ENCODE measurements around the gene OR2B2. TPM values are rescaled to one million over a fixed set of nuclear protein-coding genes. Genes with fewer than 3 reads are reported as not detected.
A peak's percentile ranks its signal among the peaks of the same experiment; 100 is the strongest.

Gene OR2B2
- total RNA-seq, 1 donor from 2014 or later = not detected

DNA sequence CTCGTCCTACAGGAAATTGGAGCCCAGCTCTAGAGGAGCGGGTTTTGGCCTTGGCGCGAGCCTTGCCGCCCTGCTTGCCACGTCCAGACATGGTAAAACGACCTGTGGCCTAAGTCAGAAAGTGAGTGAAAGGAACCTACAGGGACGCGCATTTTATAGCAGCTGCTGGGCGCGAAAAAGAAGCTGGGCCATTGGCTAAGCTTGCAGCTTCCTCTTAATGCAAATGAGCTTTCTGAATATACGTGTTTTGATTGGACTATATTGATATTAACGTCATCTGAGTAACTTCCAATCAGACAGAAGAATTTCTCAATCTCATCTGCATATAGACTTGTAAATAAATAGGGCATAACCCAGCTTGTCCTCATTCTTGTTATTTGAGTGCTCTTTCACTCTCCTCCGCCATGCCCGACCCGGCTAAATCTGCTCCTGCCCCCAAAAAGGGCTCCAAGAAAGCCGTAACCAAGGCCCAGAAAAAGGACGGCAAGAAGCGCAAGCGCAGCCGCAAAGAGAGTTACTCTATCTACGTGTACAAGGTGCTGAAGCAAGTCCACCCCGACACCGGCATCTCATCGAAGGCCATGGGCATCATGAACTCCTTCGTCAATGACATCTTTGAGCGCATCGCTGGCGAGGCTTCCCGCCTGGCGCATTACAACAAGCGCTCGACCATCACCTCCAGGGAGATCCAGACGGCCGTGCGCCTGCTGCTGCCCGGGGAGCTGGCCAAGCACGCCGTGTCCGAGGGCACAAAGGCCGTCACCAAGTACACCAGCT, 18.9 kb downstream of the OR2B2 start:
- peak; percentile 96 for DNase-seq

DNA sequence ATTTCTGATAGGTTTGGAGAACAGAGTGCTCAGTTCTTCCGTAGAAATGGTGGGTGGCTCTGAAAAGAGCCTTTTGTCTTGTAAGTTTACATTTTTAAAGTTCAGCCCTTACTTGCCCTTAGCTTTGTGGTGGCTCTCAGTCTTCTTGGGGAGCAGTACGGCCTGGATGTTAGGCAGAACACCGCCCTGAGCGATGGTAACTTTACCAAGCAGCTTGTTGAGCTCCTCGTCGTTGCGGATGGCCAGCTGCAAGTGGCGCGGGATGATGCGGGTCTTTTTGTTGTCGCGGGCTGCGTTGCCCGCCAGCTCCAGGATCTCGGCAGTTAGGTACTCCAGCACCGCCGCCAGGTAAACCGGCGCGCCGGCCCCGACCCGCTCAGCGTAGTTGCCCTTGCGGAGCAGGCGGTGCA, 19.5 kb downstream of the OR2B2 start:
- DNase-seq = peak; percentile 25

DNA sequence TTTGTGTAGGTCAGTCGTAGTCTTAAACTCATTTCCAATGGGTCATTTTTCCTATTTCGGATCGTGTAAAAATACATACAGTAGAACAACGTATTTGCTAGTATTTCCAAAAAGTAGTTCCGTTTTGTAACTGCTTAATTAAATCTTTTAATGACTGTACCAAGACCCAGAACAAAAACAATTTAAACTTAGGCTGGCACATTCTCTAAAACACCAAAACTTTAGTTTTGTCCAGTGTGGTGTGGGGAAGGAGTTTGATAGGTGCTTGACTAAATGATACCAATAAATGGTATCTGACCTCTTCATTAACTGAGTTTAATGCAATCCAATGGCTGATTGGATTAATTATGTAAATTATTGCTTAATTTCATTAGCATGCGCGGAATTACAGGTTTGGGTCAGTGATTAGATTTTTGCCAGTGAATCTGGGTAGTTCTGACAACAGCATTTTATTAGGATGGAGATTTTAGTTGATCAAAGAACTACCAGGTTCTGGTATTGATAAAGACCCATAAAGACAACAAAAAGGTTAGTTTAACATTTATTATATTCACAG, 20.8 kb downstream of the OR2B2 start:
- DNase-seq = no peak

DNA sequence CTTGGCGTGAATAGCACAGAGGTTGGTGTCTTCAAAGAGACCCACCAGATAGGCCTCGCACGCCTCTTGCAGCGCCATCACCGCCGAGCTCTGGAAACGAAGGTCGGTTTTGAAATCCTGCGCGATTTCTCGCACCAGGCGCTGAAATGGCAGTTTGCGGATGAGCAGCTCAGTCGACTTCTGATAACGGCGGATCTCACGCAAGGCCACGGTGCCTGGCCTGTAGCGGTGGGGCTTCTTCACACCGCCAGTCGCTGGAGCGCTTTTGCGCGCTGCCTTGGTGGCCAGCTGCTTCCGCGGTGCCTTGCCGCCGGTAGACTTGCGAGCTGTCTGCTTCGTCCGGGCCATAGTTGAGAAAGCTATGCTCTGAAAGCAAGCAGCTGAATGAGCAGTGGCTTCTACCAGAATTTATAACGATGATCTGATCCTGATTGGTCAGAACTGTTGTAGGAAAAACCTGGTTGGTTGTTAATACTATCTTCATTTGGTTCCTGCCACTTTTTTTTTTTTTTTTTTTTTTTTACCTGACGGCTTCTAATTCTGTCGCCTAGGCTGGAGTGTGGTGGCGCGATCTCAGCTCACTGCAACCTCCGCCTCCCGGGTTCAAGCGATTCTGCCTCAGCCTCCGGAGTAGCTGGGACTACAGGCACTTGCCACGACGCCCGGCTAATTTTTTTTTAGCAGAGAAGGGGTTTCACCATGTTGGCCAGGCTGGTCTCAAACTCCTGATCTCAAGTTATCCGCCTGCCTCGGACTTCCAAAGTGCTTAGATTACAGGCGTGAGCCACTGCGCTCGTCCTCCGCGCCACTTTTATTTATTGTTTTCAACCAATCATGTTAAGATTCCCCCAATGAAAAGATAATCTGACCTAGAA, 21.5 kb downstream of the OR2B2 start:
- peak; percentile 95 for DNase-seq

DNA sequence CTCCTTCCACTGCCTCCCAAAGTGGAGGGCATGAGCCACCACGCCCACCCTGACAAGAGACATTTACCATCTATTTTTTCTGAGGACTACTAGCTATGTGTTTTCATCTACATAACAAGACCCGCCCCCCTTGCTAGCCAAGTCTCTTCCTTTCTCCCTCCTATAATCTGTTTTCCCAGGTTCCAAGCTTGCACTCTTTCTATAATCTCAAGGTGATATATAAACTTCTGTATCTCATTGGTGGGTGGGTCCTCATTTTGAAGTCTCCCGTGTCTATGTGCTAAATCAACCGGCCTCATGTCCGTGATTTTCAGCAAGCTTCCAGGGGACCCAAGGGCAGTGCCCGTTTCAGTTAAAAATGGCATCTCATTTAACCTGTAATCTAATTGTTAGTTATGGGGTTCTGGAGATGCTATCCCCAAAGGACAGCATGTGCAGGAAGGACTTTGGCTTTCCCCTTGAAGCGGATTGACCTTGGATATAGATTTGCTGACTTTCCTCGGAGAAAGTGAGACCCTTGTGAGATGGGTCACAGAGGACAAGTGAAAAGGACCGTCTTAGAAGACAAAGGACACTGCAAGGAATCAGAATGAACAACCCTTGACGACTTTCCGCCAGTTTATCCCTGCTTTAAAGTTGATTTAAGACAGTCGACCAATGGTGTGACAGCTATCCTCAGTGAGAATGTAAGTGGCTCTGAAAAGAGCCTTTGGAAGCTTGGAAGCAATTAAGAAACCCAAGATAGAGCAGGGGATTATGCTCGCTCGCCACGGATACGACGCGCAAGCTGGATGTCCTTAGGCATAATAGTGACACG, 22.4 kb downstream of the OR2B2 start:
- peak; percentile 38 for DNase-seq

DNA sequence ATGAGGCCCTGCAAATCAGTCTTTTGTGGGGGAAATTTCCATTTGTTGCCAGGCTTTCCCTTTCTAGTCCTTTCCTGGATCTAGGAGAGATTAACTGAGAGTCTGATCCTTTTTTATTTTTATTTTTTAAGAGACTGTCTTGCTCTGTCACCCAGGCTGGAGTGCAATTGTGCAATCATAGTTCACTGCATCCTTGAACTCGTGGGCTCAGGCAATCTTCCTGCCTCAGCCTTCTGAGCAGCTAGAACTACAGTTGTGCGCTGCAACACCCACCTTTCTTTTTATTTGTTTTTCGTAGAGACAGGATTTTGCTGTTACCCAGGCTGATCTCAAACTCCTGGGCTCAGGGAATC, 22.9 kb downstream of the OR2B2 start:
- DNase-seq = no peak

DNA sequence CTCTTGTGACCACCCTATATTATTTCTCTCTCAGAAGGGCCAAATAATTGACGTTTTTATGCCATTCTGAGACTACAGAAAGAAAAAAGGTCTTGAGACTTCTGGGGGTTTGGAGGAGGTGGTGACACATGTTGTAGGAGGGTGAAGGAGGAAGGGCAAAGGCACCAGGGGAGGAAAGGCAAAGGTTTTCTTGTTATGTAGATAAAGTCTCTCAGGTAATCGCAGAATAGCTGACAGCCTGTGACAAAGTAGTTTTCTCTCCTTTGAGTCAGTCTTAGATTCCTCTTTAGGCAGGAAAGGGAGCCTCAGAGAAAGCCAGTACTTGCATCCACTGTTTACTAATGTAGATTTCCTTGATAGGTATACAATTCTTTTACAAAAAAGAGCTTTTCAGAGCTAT, 23.6 kb downstream of the OR2B2 start:
- DNase-seq = no peak

DNA sequence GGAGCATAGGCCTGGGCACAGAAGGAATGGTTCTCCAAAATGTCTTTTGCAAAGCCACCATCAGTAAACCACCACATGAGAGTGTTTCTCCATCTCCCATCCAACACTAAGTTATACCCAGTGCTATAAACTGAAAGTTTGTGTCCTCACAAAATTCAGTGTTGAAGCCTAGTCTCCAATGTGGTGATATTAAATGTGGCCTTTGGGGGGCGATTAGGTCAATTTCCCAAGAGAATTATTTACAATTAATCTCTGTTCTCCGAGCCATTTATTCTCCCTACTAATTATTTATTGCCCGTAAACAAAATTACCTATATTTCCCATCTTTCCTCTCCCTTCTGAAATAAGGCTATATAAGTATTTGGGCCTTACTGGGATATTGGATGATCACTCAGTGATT, 26.1 kb downstream of the OR2B2 start:
- no peak for DNase-seq

DNA sequence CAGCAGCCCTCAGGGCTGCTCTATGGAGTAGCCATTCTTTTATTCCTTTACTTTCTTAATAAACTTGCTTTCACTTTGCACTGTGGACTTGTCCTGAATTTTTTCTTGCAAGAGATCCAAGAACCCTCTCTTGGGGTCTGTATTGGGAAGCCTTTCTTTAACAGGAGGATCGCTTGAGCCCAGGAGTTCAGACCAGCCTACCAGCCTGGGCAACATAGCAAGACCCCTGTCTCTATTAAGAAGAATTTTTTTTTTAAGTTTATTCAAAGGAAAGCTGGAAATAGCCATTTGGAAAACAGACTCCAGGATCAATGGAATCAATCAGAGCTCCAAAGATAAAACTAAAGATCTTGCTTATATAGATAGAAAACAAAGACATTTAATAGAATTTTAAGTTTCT, 29.1 kb downstream of the OR2B2 start:
- no peak for DNase-seq

DNA sequence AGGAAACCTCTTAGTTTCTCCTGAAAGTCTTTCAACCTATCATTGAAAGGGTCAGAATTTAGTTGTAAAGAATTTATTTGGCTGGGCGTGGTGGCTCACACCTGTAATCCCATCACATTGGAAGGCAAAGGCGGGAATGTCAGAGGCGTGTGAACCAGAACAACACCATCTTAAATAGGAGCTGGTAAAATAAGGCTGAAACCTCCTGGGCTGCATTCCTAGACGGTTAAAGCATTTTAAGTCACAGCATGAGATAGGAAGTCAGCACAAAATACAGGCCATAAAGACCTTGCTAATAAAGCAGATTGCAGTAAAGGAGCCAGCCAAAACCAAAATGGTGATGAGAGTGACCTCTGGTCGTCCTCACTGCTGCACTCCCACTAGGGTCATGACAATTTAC, 29.6 kb downstream of the OR2B2 start:
- DNase-seq = no peak

DNA sequence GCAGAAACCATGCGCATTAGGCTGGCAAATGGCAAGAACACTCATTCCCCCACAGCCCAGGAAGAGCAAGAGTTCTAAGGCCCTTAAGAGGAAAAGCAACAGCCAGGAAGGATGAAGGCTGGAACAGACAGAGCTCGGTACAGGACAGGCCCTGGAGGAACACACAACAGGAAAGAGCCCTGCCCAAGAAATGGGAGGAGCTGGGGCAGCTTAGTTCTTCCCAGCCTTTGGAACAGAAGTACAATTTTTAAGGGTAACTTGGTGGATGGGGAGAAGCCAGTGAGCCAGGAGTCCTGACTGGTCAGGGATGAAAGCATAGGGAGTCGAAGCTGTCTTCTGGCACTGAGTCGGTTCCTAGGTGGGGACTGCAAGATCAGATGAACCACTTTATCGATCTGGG, 32.4 kb downstream of the OR2B2 start:
- DNase-seq = no peak

DNA sequence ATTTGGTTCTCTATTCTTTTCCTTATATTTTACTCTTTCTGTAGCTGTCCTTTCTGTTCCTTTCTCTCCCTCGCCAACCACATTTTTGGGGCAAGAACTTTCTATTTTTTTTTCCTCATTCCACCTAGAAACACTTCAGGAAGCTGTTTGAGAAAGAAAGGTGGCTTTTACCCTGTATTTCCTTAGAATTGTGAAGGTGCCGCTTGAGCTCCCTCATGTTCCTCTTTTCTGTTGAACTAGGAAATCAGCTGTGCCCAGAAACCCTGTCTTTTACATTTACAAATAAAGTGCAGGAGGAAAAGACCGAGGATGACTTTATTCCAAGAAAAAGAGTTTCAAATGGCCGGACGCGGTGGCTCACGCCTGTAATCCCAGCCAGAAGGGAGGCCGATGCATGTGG, 38.2 kb downstream of the OR2B2 start:
- no peak for DNase-seq

DNA sequence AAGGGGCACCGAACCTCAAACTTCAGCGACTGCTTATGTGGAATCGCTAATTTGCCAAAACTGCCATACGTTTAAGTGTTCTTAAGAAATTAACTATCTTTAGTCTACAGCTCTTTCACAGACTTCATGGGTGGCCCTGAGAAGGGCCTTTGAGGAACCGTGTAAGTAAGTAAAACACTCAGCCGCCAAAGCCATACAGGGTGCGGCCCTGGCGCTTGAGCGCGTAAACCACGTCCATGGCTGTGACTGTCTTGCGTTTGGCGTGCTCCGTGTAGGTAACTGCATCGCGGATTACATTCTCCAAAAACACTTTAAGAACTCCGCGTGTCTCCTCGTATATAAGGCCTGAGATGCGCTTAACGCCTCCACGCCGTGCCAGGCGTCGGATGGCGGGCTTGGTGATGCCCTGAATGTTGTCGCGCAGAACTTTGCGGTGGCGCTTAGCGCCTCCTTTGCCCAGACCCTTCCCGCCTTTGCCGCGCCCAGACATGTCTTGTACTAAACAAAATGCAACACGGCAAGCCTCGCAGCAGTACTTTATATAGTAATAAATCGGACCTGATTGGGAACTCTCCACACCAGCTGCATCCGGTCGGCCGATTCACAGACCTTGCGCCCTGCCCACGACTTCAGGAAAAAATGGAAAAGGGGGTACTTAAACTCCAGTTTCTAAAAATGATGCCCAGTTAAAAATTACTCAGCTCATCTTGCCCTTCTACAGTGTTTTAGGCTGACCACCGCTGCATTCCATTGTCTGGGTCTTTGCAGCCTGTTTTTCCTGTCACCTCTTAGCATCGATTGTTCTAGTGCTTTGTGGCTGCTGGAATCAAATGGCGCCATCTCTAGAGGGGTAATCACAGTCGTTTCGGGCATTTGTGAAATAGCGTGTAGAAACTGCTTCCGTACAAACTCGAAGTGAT, 38.9 kb downstream of the OR2B2 start:
- DNase-seq = peak; percentile 88

DNA sequence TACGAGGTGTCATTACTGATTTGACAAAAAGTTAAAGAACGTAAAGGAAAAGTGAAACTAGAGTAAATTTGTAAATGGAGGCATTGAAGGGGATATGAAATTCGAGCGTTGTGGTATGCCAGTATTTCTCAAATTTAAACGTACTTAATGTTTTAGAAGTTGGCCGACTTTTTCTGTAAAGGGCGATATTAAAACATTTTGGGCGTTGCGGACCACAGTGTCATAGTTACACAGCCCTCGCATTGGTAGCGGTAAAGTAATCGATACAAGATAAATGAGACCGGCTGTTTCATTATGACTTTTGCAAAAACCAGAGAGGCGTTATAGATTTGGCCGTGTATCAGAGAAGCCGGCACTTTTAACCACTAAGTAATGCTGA, 39.6 kb downstream of the OR2B2 start:
- DNase-seq = no peak

DNA sequence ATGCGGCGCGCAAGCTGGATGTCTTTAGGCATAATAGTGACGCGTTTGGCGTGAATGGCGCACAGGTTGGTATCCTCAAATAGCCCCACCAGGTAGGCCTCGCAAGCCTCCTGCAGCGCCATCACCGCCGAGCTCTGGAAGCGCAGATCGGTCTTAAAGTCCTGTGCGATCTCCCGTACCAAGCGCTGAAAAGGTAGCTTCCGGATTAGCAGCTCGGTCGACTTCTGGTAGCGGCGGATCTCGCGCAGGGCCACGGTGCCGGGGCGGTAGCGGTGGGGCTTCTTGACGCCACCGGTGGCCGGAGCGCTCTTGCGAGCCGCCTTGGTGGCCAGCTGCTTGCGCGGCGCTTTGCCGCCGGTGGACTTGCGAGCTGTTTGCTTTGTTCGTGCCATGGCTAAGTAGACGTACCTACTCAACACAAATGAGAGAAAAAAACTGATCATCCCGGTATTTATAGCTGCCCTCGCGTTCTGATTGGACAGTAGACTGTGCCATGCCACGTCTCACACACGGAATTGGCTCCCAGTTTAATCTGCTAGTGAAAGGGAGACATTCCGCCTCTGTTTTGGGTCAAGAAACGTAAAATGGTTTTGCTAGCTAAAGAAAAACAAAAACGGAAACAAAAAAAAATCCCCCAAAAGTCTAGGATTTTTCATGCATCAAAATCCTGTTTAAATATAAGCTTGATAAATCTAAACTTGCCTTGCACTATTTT, 40.1 kb downstream of the OR2B2 start:
- DNase-seq = peak; percentile 100

DNA sequence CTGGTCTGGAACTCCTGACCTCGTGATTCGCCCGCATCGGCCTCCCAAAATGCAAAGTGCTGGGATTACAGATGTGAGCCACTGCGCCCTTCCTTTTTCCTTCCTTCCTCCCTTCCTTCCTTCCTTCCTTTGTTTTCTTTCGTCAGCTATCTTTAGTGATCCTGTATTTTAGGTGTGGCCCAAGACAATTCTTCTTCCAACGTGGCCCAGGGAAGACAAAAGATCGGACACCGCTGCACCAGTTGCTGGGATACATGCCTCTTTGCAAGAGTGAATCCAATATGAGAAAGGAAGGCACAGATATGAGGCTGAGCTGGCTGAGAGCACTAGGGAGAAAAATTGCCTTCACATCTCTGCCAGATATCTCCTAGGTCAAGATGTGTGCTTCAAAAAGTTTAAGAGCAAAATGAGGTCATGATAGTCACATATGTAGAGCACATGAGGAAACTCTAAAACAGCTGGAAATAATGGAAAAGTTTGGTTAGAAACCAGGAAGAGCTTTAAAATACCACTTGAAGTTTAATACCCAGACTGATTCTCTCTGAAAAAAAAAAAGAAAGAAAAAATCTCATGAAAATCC, 41.8 kb downstream of the OR2B2 start:
- peak; percentile 67 for DNase-seq

DNA sequence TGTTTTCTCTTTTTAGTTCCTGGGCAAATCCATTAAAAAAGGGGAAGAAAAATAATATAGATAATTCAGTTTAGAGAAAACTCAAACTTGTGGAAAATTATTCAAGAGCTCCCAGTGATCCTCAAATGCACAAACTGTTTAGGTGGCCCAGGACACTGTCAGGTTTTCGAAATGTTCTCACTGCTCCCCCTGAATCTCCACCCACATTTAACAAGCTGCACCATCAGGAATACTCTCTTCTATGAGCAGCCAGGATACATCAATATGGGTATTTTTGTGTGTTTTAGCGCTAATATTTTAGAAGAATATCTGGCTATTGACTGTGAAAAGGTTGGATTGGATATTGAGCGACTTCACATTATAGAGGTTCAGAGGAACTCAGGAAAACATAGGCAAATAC, 43.9 kb downstream of the OR2B2 start:
- DNase-seq = no peak

DNA sequence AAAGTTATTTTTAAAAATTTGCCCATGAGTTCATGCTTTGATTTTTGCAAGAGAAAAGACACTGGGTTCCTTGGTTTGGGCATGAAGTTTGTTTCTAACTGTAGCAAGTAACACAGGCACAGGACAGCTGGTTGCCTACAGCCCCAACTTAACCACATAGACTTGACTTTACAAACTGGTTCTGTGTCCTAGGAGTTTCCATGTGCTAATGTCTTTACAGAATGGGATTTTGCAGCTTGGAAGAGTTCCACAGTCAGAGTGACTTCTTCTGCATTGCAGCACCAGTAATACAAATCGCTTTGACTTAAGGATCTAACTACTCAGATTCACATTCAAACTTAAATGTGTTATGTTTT, 44.3 kb downstream of the OR2B2 start:
- DNase-seq = peak; percentile 33

DNA sequence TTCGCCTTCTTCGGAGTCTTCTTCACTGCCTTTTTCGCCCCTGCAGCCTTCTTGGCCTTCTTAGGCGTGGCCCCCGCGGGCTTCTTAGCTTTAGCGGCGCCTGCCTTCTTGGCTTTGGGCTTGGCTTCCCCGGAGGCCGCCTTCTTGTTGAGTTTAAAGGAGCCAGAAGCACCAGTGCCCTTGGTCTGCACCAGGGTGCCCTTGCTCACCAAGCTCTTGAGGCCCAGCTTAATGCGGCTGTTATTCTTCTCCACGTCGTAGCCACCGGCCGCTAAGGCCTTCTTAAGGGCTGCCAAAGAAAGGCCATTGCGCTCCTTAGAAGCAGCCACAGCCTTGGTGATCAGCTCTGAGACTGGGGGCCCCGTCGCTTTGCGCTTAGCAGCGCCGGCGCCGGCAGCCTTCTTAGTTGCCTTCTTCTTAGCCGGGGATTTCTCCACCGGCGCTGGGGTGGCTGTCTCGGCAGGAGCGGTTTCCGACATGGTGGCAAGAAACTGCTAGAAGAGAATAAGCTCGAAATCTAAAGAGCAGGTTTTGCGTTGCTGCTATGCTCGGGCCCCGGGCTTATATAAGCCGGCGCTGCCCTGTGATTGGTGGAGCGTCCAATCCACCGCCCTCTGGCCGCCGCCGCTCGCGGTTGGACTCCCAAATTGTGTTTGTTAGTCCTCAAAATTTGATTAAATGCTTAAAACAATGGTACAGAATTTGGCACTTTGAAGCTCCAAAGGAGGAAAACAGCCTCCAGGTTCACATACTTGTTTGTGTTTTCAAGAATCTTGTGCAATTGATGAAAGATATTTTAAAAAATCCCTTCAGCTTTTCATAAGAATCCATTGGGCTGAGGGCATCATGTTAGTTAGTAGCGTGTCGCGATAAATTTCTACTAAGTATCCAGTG, 44.9 kb downstream of the OR2B2 start:
- DNase-seq = peak; percentile 46

Measured in skin of body (tissue), 2 donors.